D721Med (cell line): ENCODE data around the gene MYL2.

Source experiments
- DNase-seq: peaks from one replicate; pipeline ENCODE4 v3.0.0; 2011; ENCODE audit warnings: low spot score; ENCODE audit not compliant: insufficient read length
- FAIRE-seq: peaks from 2 replicates; lab custom pipeline; 2011; peaks lifted over from hg19 to GRCh38; lab: Jason Lieb, UNC
- TF ChIP-seq, protein P1 (sequence below): IDR thresholded peaks from 2 replicates; pipeline ENCODE4 v1.5.1; 2012; ENCODE audit warnings: mild to moderate bottlenecking, control low read depth; ENCODE audit not compliant: insufficient read depth; ENCODE audit errors: missing control alignments

The MYL2 gene

GRCh38 chr12:110896559-110896958, 23.8 kb downstream of the MYL2 start:
- no peak for DNase-seq
- FAIRE-seq: no peak
- TF ChIP-seq, protein P1, sequence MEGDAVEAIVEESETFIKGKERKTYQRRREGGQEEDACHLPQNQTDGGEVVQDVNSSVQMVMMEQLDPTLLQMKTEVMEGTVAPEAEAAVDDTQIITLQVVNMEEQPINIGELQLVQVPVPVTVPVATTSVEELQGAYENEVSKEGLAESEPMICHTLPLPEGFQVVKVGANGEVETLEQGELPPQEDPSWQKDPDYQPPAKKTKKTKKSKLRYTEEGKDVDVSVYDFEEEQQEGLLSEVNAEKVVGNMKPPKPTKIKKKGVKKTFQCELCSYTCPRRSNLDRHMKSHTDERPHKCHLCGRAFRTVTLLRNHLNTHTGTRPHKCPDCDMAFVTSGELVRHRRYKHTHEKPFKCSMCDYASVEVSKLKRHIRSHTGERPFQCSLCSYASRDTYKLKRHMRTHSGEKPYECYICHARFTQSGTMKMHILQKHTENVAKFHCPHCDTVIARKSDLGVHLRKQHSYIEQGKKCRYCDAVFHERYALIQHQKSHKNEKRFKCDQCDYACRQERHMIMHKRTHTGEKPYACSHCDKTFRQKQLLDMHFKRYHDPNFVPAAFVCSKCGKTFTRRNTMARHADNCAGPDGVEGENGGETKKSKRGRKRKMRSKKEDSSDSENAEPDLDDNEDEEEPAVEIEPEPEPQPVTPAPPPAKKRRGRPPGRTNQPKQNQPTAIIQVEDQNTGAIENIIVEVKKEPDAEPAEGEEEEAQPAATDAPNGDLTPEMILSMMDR: no peak

- DNase-seq (no peak), FAIRE-seq (no peak)
- TF ChIP-seq, protein P1: no peak
Observed at GRCh38 chr12:110893956-110894355, 26.4 kb downstream of the MYL2 start.

DNA sequence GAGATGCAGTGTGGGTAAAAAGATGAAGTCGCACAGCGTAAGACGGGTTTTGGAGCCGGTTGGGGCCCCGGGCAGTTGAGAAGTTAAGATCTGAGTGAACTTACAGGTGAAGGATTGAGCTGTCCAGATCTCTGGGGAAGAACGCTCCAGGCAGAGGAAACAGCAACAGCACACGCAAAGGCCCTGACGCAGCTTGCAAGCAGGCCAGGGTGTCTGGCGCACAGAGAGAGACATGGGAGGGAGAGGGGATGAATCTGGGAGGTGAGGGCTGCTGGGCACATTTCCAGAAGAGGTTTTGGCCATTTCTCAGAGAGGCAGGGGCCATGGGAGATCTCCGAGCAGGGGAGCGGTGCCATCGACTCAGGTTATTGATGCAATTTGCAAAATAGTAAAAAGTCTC, 31.0 kb downstream of the MYL2 start:
- DNase-seq (no peak), FAIRE-seq (no peak)
- TF ChIP-seq, protein P1: no peak

- TF ChIP-seq, protein P1: no peak
- DNase-seq: no peak
- FAIRE-seq: no peak
Observed at GRCh38 chr12:110888256-110888991, 32.0 kb downstream of the MYL2 start.

GRCh38 chr12:110885152-110885840, 35.1 kb downstream of the MYL2 start:
- DNase-seq: no peak
- FAIRE-seq: no peak
- TF ChIP-seq, protein P1: no peak

GRCh38 chr12:110883251-110883650, 37.1 kb downstream of the MYL2 start:
- no peak for FAIRE-seq
- TF ChIP-seq, protein P1: no peak
- no peak for DNase-seq

GRCh38 chr12:110880651-110881050, 39.7 kb downstream of the MYL2 start:
- FAIRE-seq (no peak), DNase-seq (no peak)
- TF ChIP-seq, protein P1: no peak
